T-cell (primary cell): ENCODE results near the gene TTC33. TPM values are rescaled to one million over a fixed set of nuclear protein-coding genes. Genes with fewer than 3 reads are reported as not detected.
A peak's percentile ranks its signal among the peaks of the same experiment; 100 is the strongest.
"Not testable (repeated sequence)": the region's sequence is repeated elsewhere in the genome, so short reads cannot be mapped to it uniquely, and the experiment has no call there.

Experiments
- ATAC-seq, 4 experiments: fragments of 200-7000 bp in 3 of 4; fragments of 150-1000 bp in 1 of 4; cut with Tn5 transposase; replicated peaks in 1 of 4; 1 replicate in 3 of 4; 2 replicates in 1 of 4; pipeline ENCODE4 v1.10.0; 2021; ENCODE audit warnings: moderate library complexity in 3 of 4, mild to moderate bottlenecking in 2 of 4, moderate number of reproducible peaks in 1 of 4
- CTCF ChIA-PET, 2 donors: fragments of 300-600 bp; sonication (Branson Sonifier 250); formaldehyde crosslinking; loops; one replicate each; lab custom pipeline; 2022; ENCODE audit warnings: antibody characterized with exemption in 2 of 2; lab: Charles Lee
- POLR2A ChIA-PET, 2 donors: fragments of 300-600 bp; sonication (Branson Sonifier 250); formaldehyde crosslinking; loops; one replicate each; lab custom pipeline; 2022; ENCODE audit warnings: antibody characterized with exemption in 2 of 2; lab: Charles Lee
- DNase-seq, 35 experiments: peaks; one replicate each; pipeline versions ENCODE4 v3.0.0 to v3.0.0-alpha.2; 2013 to 2023
- H3K27ac ChIP-seq: one replicate; pipeline ENCODE4 v1.5.1; 2013; ENCODE audit warnings: low read length
- H3K27me3 ChIP-seq, 2 experiments: replicated peaks in 1 of 2; 1 replicate in 1 of 2; 2 replicates in 1 of 2; pipeline versions ENCODE4 v1.6.1 to v1.7.0; 2013; ENCODE audit warnings: low read length in 1 of 2, mixed read lengths in 1 of 2; ENCODE audit not compliant: control insufficient read depth in 2 of 2, insufficient read depth in 2 of 2; ENCODE audit errors: extremely low read depth in 1 of 2
- H3K36me3 ChIP-seq, 2 donors: 1 replicate in 1 of 2; 2 replicates in 1 of 2; pipeline versions ENCODE4 v1.6.1 to v1.7.0; 2013; ENCODE audit warnings: low read length in 1 of 2; ENCODE audit not compliant: control insufficient read depth in 2 of 2, insufficient read depth in 1 of 2; ENCODE audit errors: extremely low read depth in 1 of 2
- H3K4me1 ChIP-seq, 2 experiments: 1 replicate in 1 of 2; 2 replicates in 1 of 2; pipeline versions ENCODE4 v1.6.1 to v1.7.0; 2013; ENCODE audit warnings: low read length in 2 of 2, mixed read lengths in 1 of 2; ENCODE audit not compliant: insufficient read depth in 2 of 2, control insufficient read depth in 1 of 2; ENCODE audit errors: extremely low read depth in 1 of 2
- H3K4me3 ChIP-seq, 2 donors: 1 replicate in 1 of 2; 2 replicates in 1 of 2; pipeline versions ENCODE4 v1.5.1 to v1.7.0; 2013; ENCODE audit warnings: mild to moderate bottlenecking in 2 of 2, low read length in 1 of 2, moderate library complexity in 1 of 2; ENCODE audit not compliant: control insufficient read depth in 1 of 2; ENCODE audit errors: extremely low read depth in 1 of 2
- H3K9me3 ChIP-seq: 2 replicates; pipeline ENCODE4 v1.7.0; 2013
- H3K27ac Mint-ChIP-seq, 2 donors: one replicate each; pipeline ENCODE4 v1.8.0; 2020 to 2021; ENCODE audit warnings: mild to moderate bottlenecking in 2 of 2, mixed read lengths in 2 of 2
- H3K27me3 Mint-ChIP-seq, 2 donors: one replicate each; pipeline ENCODE4 v1.8.0; 2021 to 2022; ENCODE audit warnings: mixed read lengths in 2 of 2
- H3K36me3 Mint-ChIP-seq: one replicate; pipeline ENCODE4 v1.8.0; 2021; ENCODE audit warnings: mixed read lengths
- H3K4me1 Mint-ChIP-seq, 3 donors: one replicate each; pipeline ENCODE4 v1.8.0; 2020 to 2022; ENCODE audit warnings: mixed read lengths in 3 of 3, mild to moderate bottlenecking in 1 of 3
- H3K4me3 Mint-ChIP-seq, 3 donors: one replicate each; pipeline ENCODE4 v1.8.0; 2020 to 2022; ENCODE audit warnings: mild to moderate bottlenecking in 3 of 3, mixed read lengths in 3 of 3, moderate library complexity in 3 of 3
- H3K9me3 Mint-ChIP-seq, 3 donors: one replicate each; pipeline ENCODE4 v1.8.0; 2020 to 2022; ENCODE audit warnings: mixed read lengths in 3 of 3
- WGBS: methylation state at CpG from one replicate; pipeline ENCODE4 v1.1.5; 2013; ENCODE audit warnings: missing lambda C conversion rate; ENCODE audit not compliant: insufficient coverage; 5-methylcytosine and 5-hydroxymethylcytosine counted together
- total RNA-seq, 35 experiments: library from RNA in 6 of 35; stranded (reverse) in 6 of 35; fragments of 120-200 nt in 1 of 35; gene quantifications; one replicate each; pipeline versions ENCODE4 v1.2.1 to v1.2.4 and lab custom pipeline; 2013 to 2026

TTC33 gene
- total RNA-seq, 5 donors from 2014 or later (not counting 1 experiment from before 2014, with no cell fraction given), result 8.3 to 15.4 (median 13.6) TPM

DNA sequence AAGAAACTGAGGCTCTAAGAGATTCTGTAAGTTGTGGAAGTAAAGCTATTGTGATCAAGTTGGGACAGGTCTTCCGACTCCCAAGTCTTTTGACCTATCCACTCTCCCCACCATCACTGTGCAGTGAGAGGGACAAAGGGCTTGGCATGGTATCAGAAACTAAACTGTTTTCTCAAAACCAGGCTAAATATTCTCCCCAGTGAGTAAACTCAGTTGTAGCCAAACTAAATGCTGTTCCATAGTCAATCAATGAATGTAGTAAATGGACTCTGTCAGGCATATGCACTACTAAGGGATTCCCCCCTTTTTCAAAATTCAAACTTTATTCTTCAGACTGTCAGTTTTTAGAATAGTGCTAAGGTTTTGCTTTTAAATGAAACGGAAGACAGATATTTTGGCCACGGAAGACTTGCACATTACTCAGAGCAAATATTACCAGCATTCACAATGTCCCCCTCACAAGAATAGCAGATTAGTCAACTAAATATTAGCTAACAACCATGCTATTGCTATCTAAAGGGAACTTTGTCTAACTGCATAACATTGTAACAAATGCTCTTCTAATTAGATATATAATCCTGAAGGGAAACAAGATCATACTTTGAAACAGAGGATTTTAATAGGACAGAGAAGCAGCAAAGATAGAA, 35.3 kb upstream of the TTC33 start:
- CTCF ChIA-PET, result interaction anchor here (0.6 kb wide), 2 partner anchors 15 to 467 kb away, joined by 3 to 4 read pairs; no protein-coding TSS in a partner anchor
- Histone ChIP-seq H3K4me3 (no peak overlapping the region), H3K27me3 (no peaks in the 10 kb centered on the region), H3K4me1 (peaks cover 2 to 5% of the 10 kb centered on the region in 2 experiments), H3K36me3 (peaks cover 0 to 6% of the 10 kb centered on the region in 2 donors), H3K27ac (no peak overlapping the region), H3K9me3 (no peaks in the 10 kb centered on the region)
- peaks cover 48% of the 10 kb centered on the region for H3K36me3 Mint-ChIP-seq
- no CpG with 5 or more reads among the region's 3 CpGs for WGBS
- peaks cover 79 to 82% (median 80%) of the 10 kb centered on the region in 3 donors for H3K4me1 Mint-ChIP-seq
- ATAC-seq, result no peak
- DNase-seq, result no peak
- H3K9me3 Mint-ChIP-seq, result peaks cover 0 to 8% (median 3%) of the 10 kb centered on the region in 3 donors
- POLR2A ChIA-PET, result interaction anchor here (0.6 to 1.0 kb wide), 2 partner anchors 21 to 28 kb away, joined by 3 to 7 read pairs; no protein-coding TSS in a partner anchor
- H3K27me3 Mint-ChIP-seq, result no peaks in the 10 kb centered on the region
- no peak overlapping the region for H3K27ac Mint-ChIP-seq
- peak overlapping the region in 1 of 3 donors; percentile 31 for H3K4me3 Mint-ChIP-seq

DNA sequence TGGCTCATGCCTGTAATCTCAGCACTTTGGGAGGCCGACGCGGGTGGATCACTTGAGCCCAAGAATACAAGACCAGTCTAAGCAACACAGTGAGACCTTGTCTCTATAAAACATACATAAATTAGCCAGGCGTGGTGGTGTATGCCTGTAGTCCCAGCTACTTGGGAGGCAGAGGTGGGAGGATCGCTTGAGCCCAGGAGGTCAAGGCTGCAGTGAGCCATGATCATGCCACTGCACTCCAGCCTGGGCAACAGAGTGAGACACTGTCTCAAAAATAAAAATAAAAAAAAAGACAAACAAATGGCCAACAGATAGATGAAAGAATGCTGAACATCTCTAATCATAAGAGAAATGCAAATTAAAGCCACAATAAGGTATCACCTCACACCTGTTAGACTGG, 33.2 kb upstream of the TTC33 start:
- H3K4me1 Mint-ChIP-seq, result peaks cover 76 to 80% (median 77%) of the 10 kb centered on the region in 3 donors
- not testable (repeated sequence) for H3K27ac Mint-ChIP-seq, H3K4me1 ChIP-seq

DNA sequence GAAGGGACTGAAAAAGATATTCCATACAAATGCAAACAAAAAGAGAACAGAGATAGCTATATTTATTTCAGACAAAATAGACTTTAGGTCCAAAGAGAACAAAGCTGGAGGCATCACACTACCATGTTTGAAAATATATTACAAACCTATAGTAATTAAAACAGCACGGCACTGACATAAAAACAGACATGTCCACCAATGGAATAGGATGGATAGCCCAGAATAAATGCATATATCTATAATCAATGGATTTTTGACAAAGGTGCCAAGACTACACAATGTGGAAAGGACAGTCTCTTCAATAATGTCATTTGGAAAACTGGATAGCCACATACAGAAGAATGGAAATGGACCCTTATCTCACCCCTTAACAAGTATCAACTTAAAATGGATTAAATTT, 32.2 kb upstream of the TTC33 start:
- Histone ChIP-seq H3K4me1 (peaks cover 0 to 3% of the 10 kb centered on the region in 2 experiments), H3K4me3 (no peak overlapping the region), H3K27me3 (no peaks in the 10 kb centered on the region), H3K36me3 (no peaks in the 10 kb centered on the region), H3K9me3 (no peaks in the 10 kb centered on the region), H3K27ac (no peak overlapping the region)
- H3K4me3 Mint-ChIP-seq, result no peak overlapping the region
- no peak for DNase-seq
- CTCF ChIA-PET, result interaction anchor here (0.6 to 1.1 kb wide), 3 partner anchors 11 to 85 kb away, joined by 3 to 4 read pairs (median 3); no protein-coding TSS in a partner anchor
- POLR2A ChIA-PET, result interaction anchor here (0.6 to 1.5 kb wide), 3 partner anchors 10 to 70 kb away, joined by 3 to 5 read pairs (median 4); partner anchors contain the start of gene PRKAA1 (in 1 of the 2)
- peaks cover 0 to 8% (median 3%) of the 10 kb centered on the region in 3 donors for H3K9me3 Mint-ChIP-seq
- ATAC-seq, result no peak
- H3K4me1 Mint-ChIP-seq, result peaks cover 73% of the 10 kb centered on the region in 3 donors
- no peak overlapping the region for H3K27ac Mint-ChIP-seq
- no CpG with 5 or more reads among the region's 1 CpG for WGBS
- peaks cover 39% of the 10 kb centered on the region for H3K36me3 Mint-ChIP-seq
- H3K27me3 Mint-ChIP-seq, result no peaks in the 10 kb centered on the region

More for the DNA sequence above, 33.2 kb upstream of the TTC33 start:
- ATAC-seq, H3K36me3 ChIP-seq, CTCF ChIA-PET, H3K27me3 ChIP-seq, H3K9me3 ChIP-seq, DNase-seq, H3K27me3 Mint-ChIP-seq, H3K4me3 Mint-ChIP-seq, H3K27ac ChIP-seq, H3K4me3 ChIP-seq, H3K9me3 Mint-ChIP-seq: not testable (repeated sequence)
- H3K36me3 Mint-ChIP-seq, result peaks cover 39% of the 10 kb centered on the region
- POLR2A ChIA-PET, result interaction anchor here in 1 of 2 donors (0.6 kb wide), 1 partner anchor 15 kb away, joined by 3 read pairs; no protein-coding TSS in a partner anchor
- WGBS, result no CpG with 5 or more reads among the region's 5 CpGs

DNA sequence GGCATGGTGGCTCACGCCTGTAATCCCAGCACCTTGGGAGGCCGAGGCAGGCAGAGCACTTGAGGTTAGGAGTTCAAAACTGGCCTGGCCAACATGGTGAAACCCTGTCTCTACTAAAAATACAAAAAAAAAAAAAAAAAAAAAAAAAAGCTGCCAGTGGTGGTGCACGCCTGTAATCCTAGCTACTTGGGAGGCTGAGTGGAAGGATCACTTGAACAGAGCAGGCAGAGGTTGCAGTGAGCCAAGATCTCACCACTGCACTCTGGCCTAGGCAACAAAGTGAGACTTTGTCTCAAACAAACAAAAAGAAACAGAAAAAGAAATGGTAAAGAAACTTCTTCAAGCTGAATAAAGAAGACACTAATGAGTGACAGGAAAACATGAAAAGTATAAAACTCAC, 30.9 kb upstream of the TTC33 start:
- CTCF ChIA-PET, result interaction anchor here (0.6 to 1.1 kb wide), 2 partner anchors 12 to 1503 kb away, joined by 3 to 4 read pairs; no protein-coding TSS in a partner anchor
- peaks cover 39% of the 10 kb centered on the region for H3K36me3 Mint-ChIP-seq
- not testable (repeated sequence) for H3K9me3 ChIP-seq, H3K27me3 Mint-ChIP-seq, ATAC-seq, H3K4me3 Mint-ChIP-seq, H3K27ac ChIP-seq, H3K9me3 Mint-ChIP-seq, H3K27me3 ChIP-seq, DNase-seq, H3K27ac Mint-ChIP-seq, H3K4me3 ChIP-seq, H3K36me3 ChIP-seq, H3K4me1 ChIP-seq
- POLR2A ChIA-PET, result interaction anchor here in 1 of 2 donors (0.6 to 1.5 kb wide), 2 partner anchors 12 to 52 kb away, joined by 5 read pairs; partner anchors contain the start of gene PRKAA1
- WGBS, result no CpG with 5 or more reads among the region's 3 CpGs
- peaks cover 79 to 85% (median 79%) of the 10 kb centered on the region in 3 donors for H3K4me1 Mint-ChIP-seq

DNA sequence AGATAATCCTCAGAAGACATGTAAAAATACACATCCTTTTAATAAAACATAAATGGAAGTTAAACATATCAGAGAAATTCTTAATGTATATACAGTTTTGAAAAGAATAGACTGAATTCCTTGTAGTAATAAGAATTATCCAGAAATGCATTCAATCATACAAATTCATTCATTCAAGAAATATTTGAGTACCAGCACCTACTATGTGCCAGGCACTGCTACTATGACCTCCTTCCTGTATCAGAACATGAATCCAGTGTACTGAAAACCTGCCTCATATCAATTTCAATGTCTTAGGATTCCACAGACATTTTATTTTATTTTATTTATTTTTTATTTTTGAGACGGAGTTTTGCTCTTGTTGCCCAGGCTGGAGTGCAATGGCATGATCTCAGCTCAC, 29.2 kb upstream of the TTC33 start:
- H3K4me1 ChIP-seq, result peaks cover 0 to 2% of the 10 kb centered on the region in 2 experiments
- no CpG with 5 or more reads among the region's 1 CpG for WGBS
- no peaks in the 10 kb centered on the region for H3K27me3 ChIP-seq

DNA sequence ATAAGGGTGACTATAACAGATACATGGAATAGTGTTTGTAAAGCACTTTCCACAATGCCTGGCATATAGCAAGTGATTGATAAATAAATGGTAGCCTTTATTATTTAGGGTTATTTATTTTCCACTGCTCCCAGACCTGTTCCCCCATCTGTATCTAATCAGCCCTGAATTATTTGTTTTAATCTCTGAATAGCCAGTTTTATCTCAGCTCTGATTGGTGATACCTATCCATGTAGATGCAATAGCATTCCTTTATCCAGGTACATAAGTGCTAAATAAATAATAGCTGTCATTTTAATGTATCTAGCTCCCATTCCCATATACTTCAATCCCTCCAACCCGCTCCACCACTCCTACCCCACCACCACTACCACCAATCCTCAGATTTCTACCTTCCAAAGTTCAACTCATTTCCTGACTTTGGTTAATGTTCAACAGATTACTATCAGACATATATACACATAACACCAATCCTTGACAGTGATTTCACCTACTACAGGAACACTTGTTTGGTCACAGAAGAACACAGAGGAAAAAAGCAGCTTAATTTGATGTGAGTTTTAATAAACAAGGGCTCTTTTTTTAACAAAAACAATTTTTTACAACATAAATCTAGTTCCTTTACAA, 28.4 kb upstream of the TTC33 start:
- DNase-seq, result no peak
- Histone ChIP-seq H3K27ac (no peak overlapping the region), H3K4me1 (no peaks in the 10 kb centered on the region), H3K9me3 (no peaks in the 10 kb centered on the region), H3K27me3 (no peaks in the 10 kb centered on the region), H3K4me3 (no peak overlapping the region), H3K36me3 (no peaks in the 10 kb centered on the region)
- Mint-ChIP-seq H3K36me3 (peaks cover 31% of the 10 kb centered on the region), H3K4me3 (no peak overlapping the region), H3K27ac (peak overlapping the region in 1 of 2 donors; percentile 59), H3K9me3 (peaks cover 0 to 8% (median 3%) of the 10 kb centered on the region in 3 donors), H3K27me3 (no peaks in the 10 kb centered on the region), H3K4me1 (peaks cover 71 to 79% (median 78%) of the 10 kb centered on the region in 3 donors)
- WGBS, result 100% methylated on average over 1 of the region's 1 CpG
- CTCF ChIA-PET, result interaction anchor here in 1 of 2 donors (0.7 kb wide), 2 partner anchors 23 to 98 kb away, joined by 3 read pairs; no protein-coding TSS in a partner anchor
- POLR2A ChIA-PET, result interaction anchor here in 1 of 2 donors (0.5 kb wide), 1 partner anchor 1268 kb away, joined by 3 read pairs; no protein-coding TSS in a partner anchor
- no peak for ATAC-seq

More for the DNA sequence above, 29.2 kb upstream of the TTC33 start:
- H3K9me3 Mint-ChIP-seq, result peaks cover 0 to 8% (median 3%) of the 10 kb centered on the region in 3 donors
- CTCF ChIA-PET, result no interaction called here
- no peak for ATAC-seq
- H3K4me1 Mint-ChIP-seq, result peaks cover 79 to 80% (median 79%) of the 10 kb centered on the region in 3 donors
- no peak overlapping the region for H3K4me3 ChIP-seq
- no peak overlapping the region for H3K27ac ChIP-seq
- peaks cover 34% of the 10 kb centered on the region for H3K36me3 Mint-ChIP-seq
- no peak for DNase-seq
- no peaks in the 10 kb centered on the region for H3K27me3 Mint-ChIP-seq
- POLR2A ChIA-PET, result interaction anchor here in 1 of 2 donors (0.5 kb wide), 1 partner anchor 1269 kb away, joined by 3 read pairs; no protein-coding TSS in a partner anchor
- no peak overlapping the region for H3K4me3 Mint-ChIP-seq
- no peaks in the 10 kb centered on the region for H3K36me3 ChIP-seq
- no peaks in the 10 kb centered on the region for H3K9me3 ChIP-seq
- H3K27ac Mint-ChIP-seq, result no peak overlapping the region
